K562 (cell line): ENCODE measurements around the gene CAPN2. TPM values are rescaled to one million over a fixed set of nuclear protein-coding genes. Genes with fewer than 3 reads are reported as not detected.

Experiments used
- ATAC-seq: fragments of 200-7000 bp; cut with Tn5 transposase; 3 replicates; pipeline ENCODE4 v1.9.1; 2020; ENCODE audit warnings: moderate library complexity
- BruUV-seq: library from RNA; stranded (reverse); fragments of 400-500 nt; replicated peaks from 2 replicates; lab custom pipeline; 2021; lab: Mats Ljungman, UMichigan
- CTCF ChIA-PET: fragments of 300-600 bp; formaldehyde crosslinking; extraction: SDS; loops from one replicate; lab custom pipeline; 2021; ENCODE audit warnings: low intra/inter-chr PET ratio; lab: Yijun Ruan, JAX
- POLR2A ChIA-PET: fragments of 300-600, 350-650 bp; sonication (Branson Sonifier 250); formaldehyde crosslinking; extraction: SDS; loops from one replicate; lab custom pipeline; 2021; ENCODE audit warnings: antibody characterized with exemption, inconsistent platforms; lab: Yijun Ruan, JAX
- DNase-seq, 4 experiments: peaks; one replicate each; pipeline versions ENCODE4 v3.0.0 to v3.0.0-alpha.2; 2011 to 2018; ENCODE audit warnings: low spot score in 3 of 4, mixed read lengths in 3 of 4; ENCODE audit errors: extremely low read depth in 1 of 4
- FAIRE-seq: peaks from 2 replicates; lab custom pipeline; 2011; peaks lifted over from hg19 to GRCh38; lab: Jason Lieb, UNC
- H2AFZ ChIP-seq: 2 replicates; pipeline ENCODE4 v1.6.0; 2011; ENCODE audit warnings: low read depth, low read length, control low read depth, inconsistent platforms
- H3K27ac ChIP-seq: fragments of 200-600 bp; 3 replicates; pipeline ENCODE4 v1.8.0; 2011; ENCODE audit warnings: low read depth, mild to moderate bottlenecking, control low read depth, inconsistent platforms, low read length, moderate library complexity, mixed read lengths; ENCODE audit errors: extremely low read depth
- H3K27me3 ChIP-seq, 2 experiments: fragments of 300-600 bp in 1 of 2; 2 replicates in 1 of 2; 3 replicates in 1 of 2; pipeline versions ENCODE4 v1.6.0 to v1.8.0; 2011; ENCODE audit warnings: inconsistent platforms in 2 of 2, low read length in 2 of 2, mild to moderate bottlenecking in 1 of 2, mixed read lengths in 1 of 2, moderate library complexity in 1 of 2; ENCODE audit not compliant: control insufficient read depth in 2 of 2, insufficient read depth in 2 of 2
- H3K36me3 ChIP-seq: fragments of 300-600 bp; 3 replicates; pipeline ENCODE4 v1.8.0; 2011; ENCODE audit warnings: mild to moderate bottlenecking, low read length, inconsistent platforms; ENCODE audit not compliant: control insufficient read depth, insufficient read depth
- H3K4me1 ChIP-seq, 2 experiments: fragments of 200-600 bp in 1 of 2; replicated peaks in 1 of 2; 2 replicates in 1 of 2; 3 replicates in 1 of 2; pipeline versions ENCODE4 v1.5.1 to v1.8.0; 2011; ENCODE audit warnings: inconsistent platforms in 2 of 2, low read length in 2 of 2, mild to moderate bottlenecking in 1 of 2, mixed read lengths in 1 of 2, moderate library complexity in 1 of 2; ENCODE audit not compliant: control insufficient read depth in 2 of 2, insufficient read depth in 2 of 2
- H3K4me2 ChIP-seq: 2 replicates; pipeline ENCODE4 v1.6.1; 2011; ENCODE audit warnings: low read length, control low read depth, inconsistent platforms, mixed read lengths; ENCODE audit not compliant: insufficient read depth
- H3K4me3 ChIP-seq: fragments of 200-600 bp; sonication (generic), shearing (Covaris generic); 2 replicates; pipeline ENCODE4 v1.5.1; 2016; ENCODE audit warnings: control low read depth, inconsistent platforms
- H3K79me2 ChIP-seq: fragments of 200-600 bp; 3 replicates; pipeline ENCODE4 v1.8.0; 2011; ENCODE audit warnings: low read length, inconsistent platforms; ENCODE audit not compliant: control insufficient read depth, insufficient read depth
- H3K9ac ChIP-seq, 2 experiments: 2 replicates each; pipeline versions ENCODE4 v1.6.0 to v1.6.1; 2011; ENCODE audit warnings: low read depth in 2 of 2, low read length in 2 of 2, control low read depth in 1 of 2, inconsistent platforms in 1 of 2, mild to moderate bottlenecking in 1 of 2, mixed read lengths in 1 of 2; ENCODE audit not compliant: insufficient read depth in 1 of 2
- H3K9me1 ChIP-seq: one replicate; pipeline ENCODE4 v1.6.0; 2011; ENCODE audit warnings: inconsistent platforms, mild to moderate bottlenecking, low read length, moderate library complexity; ENCODE audit not compliant: control insufficient read depth, insufficient read depth
- H3K9me3 ChIP-seq: replicated peaks from 2 replicates; pipeline ENCODE4 v1.5.1; 2011; ENCODE audit warnings: low read depth, low read length, inconsistent platforms; ENCODE audit not compliant: control insufficient read depth, insufficient read depth
- H4K20me1 ChIP-seq: replicated peaks from 2 replicates; pipeline ENCODE4 v1.6.1; 2011; ENCODE audit warnings: low read length, inconsistent platforms, mixed read lengths; ENCODE audit not compliant: control insufficient read depth, insufficient read depth
- BCOR ChIP-seq: fragments of 450-650 bp; IDR thresholded peaks from 2 replicates; pipeline ENCODE4 v1.6.1; 2016
- CUX1 ChIP-seq: fragments of 200-800 bp; sonication (Bioruptor generic); IDR thresholded peaks from 2 replicates; pipeline ENCODE4 v1.6.1; 2016; ENCODE audit warnings: missing genetic modification characterization, missing compliant biosample characterization
- RBM22 ChIP-seq: fragments of 200-400 bp; formaldehyde crosslinking; IDR thresholded peaks from 2 replicates; pipeline ENCODE4 v1.6.1; 2018; ENCODE audit warnings: low read length, low read depth; ENCODE audit not compliant: poor library complexity, severe bottlenecking
- ZBTB1 ChIP-seq: sonication (generic); formaldehyde crosslinking; IDR thresholded peaks from 2 replicates; pipeline ENCODE4 v1.8.1; 2023; ENCODE audit warnings: missing genetic modification reagents, low read depth, mild to moderate bottlenecking, borderline replicate concordance
- ZBTB11 ChIP-seq, 3 experiments: fragments of 200-800 bp in 1 of 3; fragments of 250-450 bp in 1 of 3; fragments of 450-650 bp in 1 of 3; sonication (Bioruptor Pico) in 1 of 3; sonication (Bioruptor generic) in 1 of 3; formaldehyde crosslinking in 1 of 3; IDR thresholded peaks; 2 replicates each; pipeline versions ENCODE4 v1.6.1 to v1.8.0; 2016 to 2022; ENCODE audit warnings: mild to moderate bottlenecking in 2 of 3, missing genetic modification characterization in 2 of 3, missing compliant biosample characterization in 1 of 3, moderate library complexity in 1 of 3
- ZNF175 ChIP-seq: fragments of 200-800 bp; sonication (Bioruptor generic); IDR thresholded peaks from 2 replicates; pipeline ENCODE4 v1.6.1; 2016; ENCODE audit warnings: low read depth, mild to moderate bottlenecking, missing genetic modification characterization, missing compliant biosample characterization
- ZNF696 ChIP-seq: fragments of 250-450 bp; sonication (Bioruptor Pico); conservative IDR thresholded peaks from 2 replicates; pipeline ENCODE4 v1.4.0; 2020; ENCODE audit warnings: mild to moderate bottlenecking, moderate library complexity
- WGBS: fragments of 100-300 bp; shearing (Covaris generic); methylation state at CpG from one replicate; pipeline ENCODE4 v1.1.6; 2016; ENCODE audit warnings: low coverage, mixed read lengths; ENCODE audit not compliant: insufficient coverage; ENCODE audit errors: missing lambda C conversion rate; 5-methylcytosine and 5-hydroxymethylcytosine counted together
- in situ Hi-C: fragments of 300-500 bp; cut with MboI; formaldehyde crosslinking; loops from 4 replicates; pipeline ENCODE4 v1.15.0; 2018; ENCODE audit warnings: inconsistent platforms, mixed read lengths
- intact Hi-C: fragments of 100-400 bp; cut with micrococcal nuclease; formaldehyde crosslinking; loops from 2 replicates; pipeline ENCODE4 v1.14.2; 2022
- polyA plus RNA-seq, 8 experiments: library from polyadenylated mRNA; depleted of rRNA in 4 of 8; stranded (reverse) in 5 of 8; unstranded in 3 of 8; fragments of >200 nt; fragmentation: Nextera tagmentation in 2 of 8; fragmentation: Illumina TruSeq in 1 of 8; extraction: Ambion mirVana in 2 of 8; extraction: Trizol in 1 of 8; gene quantifications; 2 replicates each; pipeline versions ENCODE4 v1.2.1 to v1.2.3, GENCODE V29; 2011 to 2014; ENCODE audit warnings: inconsistent platforms in 1 of 8, missing spikeins in 1 of 8
- total RNA-seq, 7 experiments: library from RNA; depleted of rRNA in 6 of 7; stranded (reverse); fragments of >200 nt in 6 of 7; fragmentation: Illumina TruSeq in 2 of 7; extraction: Trizol in 2 of 7; gene quantifications; 2 replicates each; pipeline versions ENCODE4 v1.2.1 to v1.2.3, GENCODE V29; 2011 to 2021; ENCODE audit warnings: low replicate concordance in 1 of 7

Gene CAPN2
- total and polyA plus RNA-seq, 9 of the 15 experiments (the other 6 are each of a cell fraction or from before 2014, with no cell fraction given): 24.6 to 157 (median 101) TPM

GRCh38 chr1:223776826-223777454 lies 64.6 kb downstream of the CAPN2 start:
- DNase-seq (peak in 2 of 4 experiments; percentile 50 to 67), FAIRE-seq (no peak), ATAC-seq (peak; percentile 20)
- in situ Hi-C loops: no loop called here
- Histone ChIP-seq H3K27ac (peak overlapping the region; percentile 87), H3K4me1 (peaks cover 18 to 45% of the 10 kb centered on the region in 2 experiments), H3K79me2 (peaks cover 15% of the 10 kb centered on the region; the same call in 2 of the 3 replicates), H4K20me1 (no peaks in the 10 kb centered on the region), H3K4me2 (peak overlapping the region; percentile 69), H2AFZ (0 out of 2 replicates have a peak overlapping the region, but pooled peaks have one; percentile 32), H3K9ac (peak overlapping the region; percentile 8 to 53; a peak in 3 of 4 replicates), H3K9me1 (no peaks in the 10 kb centered on the region), H3K27me3 (no peaks in the 10 kb centered on the region), H3K4me3 (no peak overlapping the region), H3K36me3 (peaks cover 91% of the 10 kb centered on the region), H3K9me3 (no peaks in the 10 kb centered on the region)
- intact Hi-C loops: no loop called here
- CTCF ChIA-PET: no interaction called here
- BruUV-seq: no TSS peak
- POLR2A ChIA-PET: interaction anchor here (0.6 to 9.8 kb wide), 8 partner anchors 9 to 68 kb away, joined by 3 to 75 read pairs (median 6); partner anchors contain the start of gene TP53BP2
- 20% methylated on average over 10 of the region's 10 CpGs for WGBS
- TF ChIP-seq CUX1 (CRISPR knock-in tag) (no peak), RBM22 (no peak), ZNF175 (0 out of 2 replicates have a peak, but pooled peaks have one; percentile 22), ZBTB1 (CRISPR knock-in tag) (no peak), ZBTB11 (CRISPR knock-in tag; IDR thresholded peaks at IDR 0.05) (no peak), BCOR (no peak), ZNF696 (0 out of 2 replicates have a peak, but pooled peaks have one; percentile 27)
